Hematopoietic multipotent progenitor cell (in vitro differentiated cells): ENCODE measurements around the gene C4B. TPM values are rescaled to one million over a fixed set of nuclear protein-coding genes. Genes with fewer than 3 reads are reported as not detected.
"Not testable (repeated sequence)": the region's sequence is repeated elsewhere in the genome, so short reads cannot be mapped to it uniquely, and the experiment has no call there.

Experiments
- DNase-seq, 3 donors: peaks; one replicate each; pipeline ENCODE4 v3.0.0-alpha.2; 2011 to 2015; ENCODE audit warnings: low read depth in 2 of 3, low spot score in 2 of 3
- total RNA-seq: library from RNA; depleted of rRNA; stranded (reverse); fragments of >200 nt; gene quantifications from one replicate; pipeline ENCODE4 v1.2.3, GENCODE V29; 2012

The C4B gene
- 4.6 TPM for total RNA-seq

DNA sequence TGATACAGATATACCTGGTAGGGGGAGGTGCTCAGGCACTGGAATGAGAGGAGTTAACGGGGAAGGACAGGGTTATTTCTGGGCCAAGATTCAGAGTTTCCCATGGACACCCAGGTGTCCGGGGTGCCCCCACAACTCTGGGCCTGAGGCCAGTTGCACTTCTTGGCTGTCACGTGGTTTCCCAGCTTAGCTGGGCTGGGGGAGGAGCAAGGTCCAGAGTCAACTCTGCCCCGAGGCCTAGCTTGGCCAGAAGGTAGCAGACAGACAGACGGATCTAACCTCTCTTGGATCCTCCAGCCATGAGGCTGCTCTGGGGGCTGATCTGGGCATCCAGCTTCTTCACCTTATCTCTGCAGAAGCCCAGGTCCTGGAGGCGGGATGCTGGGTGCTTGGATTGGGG lies at the start of gene C4B:
Gene C4B (plus strand): TSS at position 249 of the 400 bp plus-strand sequence. CDS start 51 bp downstream, at position 300.
- DNase-seq, result not testable (repeated sequence)

DNA sequence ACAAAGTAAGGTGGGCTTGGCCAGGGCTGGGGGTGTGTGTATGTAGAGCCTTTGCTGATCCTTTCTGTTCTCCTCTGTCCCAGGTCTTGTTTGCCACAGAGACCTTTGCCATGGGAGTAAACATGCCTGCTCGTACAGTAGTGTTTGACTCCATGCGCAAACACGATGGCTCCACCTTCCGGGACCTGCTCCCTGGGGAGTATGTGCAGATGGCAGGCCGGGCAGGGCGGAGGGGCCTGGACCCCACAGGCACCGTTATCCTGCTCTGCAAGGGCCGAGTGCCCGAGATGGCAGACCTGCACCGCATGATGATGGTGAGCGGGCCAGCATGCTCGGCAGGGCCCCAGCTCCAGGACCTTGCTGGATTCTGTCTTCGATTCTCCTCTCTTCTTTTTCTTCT lies 48.9 kb upstream of the C4B start:
- DNase-seq, result no peak

DNA sequence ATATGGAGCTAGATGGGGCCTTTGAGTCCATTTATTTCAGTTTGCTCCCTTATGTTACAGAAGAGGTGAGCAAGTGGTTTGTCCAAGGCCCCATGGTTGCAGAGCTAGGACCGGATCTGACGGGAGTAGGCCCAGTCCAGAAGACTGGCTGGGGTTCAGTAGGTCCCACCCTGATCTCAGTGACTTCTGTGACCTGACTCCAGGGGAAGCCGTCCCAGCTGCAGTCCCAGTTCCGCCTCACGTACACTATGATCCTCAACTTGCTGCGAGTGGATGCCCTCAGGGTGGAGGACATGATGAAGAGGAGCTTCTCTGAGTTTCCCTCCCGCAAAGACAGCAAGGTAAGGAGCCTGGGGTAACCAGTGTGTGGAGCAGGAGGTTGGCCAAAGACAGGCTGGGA lies 48.1 kb upstream of the C4B start:
- no peak for DNase-seq

DNA sequence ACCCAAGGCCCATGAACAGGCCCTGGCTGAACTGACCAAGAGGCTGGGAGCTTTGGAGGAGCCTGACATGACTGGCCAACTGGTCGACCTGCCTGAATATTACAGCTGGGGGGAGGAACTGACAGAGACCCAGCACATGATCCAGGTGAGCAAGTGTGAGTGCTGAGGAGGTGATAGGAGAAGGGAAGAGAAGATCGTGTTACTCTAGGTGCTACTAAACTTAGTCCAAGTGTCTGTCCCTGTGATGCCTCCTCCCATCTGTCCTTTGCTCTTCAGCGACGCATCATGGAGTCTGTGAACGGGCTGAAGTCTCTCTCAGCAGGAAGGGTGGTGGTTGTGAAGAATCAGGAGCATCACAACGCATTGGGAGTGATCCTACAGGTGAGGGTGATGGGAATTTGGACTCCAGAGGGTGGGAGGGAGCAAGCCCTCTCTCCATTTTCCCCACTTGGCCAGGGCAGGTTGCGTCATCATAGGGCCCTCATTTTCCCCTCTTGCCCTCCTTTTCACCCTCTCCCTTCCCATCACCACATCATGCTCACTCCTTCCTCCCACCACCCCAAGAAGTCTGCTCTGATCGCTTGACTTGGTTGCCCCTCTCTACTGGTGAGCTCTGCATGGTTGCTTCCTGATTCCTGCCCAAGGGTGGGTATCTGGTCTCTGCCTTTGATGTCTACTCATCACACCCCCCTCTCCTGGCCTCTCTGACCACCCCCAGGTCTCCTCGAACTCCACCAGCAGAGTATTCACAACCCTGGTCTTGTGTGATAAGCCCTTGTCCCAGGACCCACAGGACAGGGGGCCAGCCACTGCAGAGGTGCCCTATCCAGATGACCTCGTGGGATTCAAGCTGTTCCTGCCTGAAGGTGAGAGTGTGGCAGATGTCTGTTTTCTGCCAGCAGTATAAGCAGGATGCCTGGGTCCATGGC lies 47.3 kb upstream of the C4B start:
- no peak for DNase-seq

DNA sequence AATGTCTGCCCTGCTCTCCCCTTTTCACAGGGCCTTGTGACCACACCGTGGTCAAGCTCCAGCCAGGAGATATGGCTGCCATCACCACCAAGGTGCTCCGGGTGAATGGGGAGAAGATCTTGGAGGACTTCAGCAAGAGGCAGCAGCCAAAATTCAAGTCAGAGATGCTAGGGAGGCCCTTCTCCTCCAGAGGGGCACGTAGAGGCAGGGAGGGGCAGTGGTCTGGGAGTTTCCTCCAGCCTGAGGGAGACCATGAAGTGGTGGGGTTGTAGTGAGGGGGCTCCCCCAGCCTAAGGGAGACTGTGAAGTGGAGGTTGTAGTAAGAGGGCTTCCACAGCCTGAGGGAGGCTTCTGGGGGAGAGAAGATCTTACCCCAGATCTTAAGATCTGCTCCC lies 46.7 kb upstream of the C4B start:
- no peak for DNase-seq

DNA sequence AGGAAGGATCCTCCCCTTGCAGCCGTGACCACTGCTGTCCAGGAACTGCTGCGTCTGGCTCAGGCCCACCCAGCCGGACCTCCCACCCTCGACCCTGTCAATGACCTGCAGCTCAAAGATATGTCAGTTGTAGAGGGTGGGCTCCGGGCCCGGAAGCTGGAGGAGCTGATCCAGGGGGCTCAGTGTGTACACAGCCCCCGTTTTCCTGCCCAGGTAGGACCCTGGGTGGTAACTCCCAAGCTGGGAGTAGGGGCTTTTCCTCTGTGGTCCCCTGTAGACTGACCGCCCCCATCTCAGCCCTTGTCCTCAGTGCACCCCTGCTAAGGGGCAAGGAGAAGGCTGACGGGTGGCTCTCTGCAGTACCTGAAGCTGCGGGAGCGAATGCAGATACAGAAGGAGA lies 46.3 kb upstream of the C4B start:
- DNase-seq, result no peak

DNA sequence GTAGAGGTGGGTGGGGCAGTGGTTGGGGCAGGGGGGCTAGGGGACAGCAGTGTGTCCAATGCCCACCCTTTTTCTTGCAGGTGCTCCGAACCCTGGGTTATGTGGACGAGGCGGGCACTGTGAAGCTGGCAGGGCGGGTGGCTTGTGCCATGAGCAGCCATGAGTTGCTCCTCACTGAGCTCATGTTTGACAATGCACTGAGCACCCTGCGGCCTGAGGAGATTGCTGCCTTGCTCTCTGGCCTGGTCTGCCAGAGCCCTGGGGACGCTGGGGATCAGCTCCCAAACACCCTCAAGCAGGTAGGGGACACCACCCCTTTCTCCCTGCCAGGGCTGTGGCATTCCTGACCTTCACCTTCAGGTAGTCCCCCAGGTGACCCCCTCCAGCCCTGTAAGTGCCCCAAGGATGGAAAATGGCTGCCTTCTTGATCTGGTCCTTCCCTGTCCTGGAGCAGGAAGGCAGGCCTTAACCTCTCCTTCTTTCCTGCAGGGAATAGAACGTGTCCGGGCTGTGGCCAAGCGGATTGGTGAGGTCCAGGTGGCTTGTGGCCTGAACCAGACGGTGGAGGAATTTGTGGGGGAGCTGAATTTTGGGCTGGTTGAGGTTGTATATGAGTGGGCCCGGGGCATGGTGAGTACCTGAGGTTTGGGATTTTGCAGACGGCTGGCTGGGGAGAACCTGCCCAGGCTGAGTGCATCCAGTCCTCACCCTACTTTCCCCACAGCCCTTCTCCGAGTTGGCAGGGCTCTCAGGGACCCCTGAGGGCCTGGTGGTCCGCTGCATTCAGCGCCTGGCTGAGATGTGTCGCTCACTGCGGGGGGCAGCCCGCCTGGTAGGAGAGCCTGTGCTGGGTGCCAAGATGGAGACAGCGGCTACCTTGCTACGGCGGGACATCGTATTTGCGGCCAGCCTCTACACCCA lies 45.5 kb upstream of the C4B start:
- no peak for DNase-seq

DNA sequence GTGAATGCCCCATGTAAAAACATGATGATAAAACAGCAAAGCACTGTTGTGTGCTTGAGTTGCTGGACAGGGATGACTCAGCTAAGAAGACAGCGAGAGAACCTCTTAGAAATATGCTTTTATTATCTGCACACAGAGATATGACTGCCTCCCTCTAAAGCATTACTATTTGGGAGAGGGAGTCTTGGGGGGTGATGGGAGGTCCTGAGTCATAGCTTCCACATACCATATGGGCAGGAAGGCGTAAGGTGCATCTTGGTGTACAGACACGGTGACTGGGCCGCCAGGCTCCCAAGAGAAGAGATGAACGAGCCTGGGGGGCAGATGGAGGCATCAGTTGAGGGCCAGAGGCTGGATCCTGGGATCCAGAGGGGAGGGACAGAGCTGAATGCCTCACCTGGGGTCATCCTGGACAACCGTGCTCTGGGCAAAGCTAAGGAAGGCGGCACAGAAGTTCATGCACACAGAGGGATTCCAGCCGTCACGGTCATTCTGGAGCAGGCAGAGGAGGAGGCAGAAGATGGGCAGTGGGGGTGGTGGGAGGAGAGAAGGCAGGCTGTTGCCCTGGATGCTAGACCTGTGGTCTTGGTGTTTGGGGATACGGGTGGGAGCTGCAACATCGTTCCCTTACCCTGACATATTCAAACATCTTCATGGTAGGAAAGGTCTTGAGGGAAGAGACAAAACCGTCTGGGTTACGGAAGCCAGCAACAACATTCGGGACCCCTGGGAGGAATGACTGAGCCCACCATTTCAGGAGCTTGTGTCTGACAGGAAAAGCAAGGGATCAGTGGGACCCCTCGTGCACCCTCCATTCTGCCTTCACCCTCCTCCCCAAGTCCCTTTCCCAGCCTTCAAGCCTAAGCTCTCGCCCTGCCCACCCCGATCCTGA lies 44.6 kb upstream of the C4B start:
- no peak for DNase-seq

DNA sequence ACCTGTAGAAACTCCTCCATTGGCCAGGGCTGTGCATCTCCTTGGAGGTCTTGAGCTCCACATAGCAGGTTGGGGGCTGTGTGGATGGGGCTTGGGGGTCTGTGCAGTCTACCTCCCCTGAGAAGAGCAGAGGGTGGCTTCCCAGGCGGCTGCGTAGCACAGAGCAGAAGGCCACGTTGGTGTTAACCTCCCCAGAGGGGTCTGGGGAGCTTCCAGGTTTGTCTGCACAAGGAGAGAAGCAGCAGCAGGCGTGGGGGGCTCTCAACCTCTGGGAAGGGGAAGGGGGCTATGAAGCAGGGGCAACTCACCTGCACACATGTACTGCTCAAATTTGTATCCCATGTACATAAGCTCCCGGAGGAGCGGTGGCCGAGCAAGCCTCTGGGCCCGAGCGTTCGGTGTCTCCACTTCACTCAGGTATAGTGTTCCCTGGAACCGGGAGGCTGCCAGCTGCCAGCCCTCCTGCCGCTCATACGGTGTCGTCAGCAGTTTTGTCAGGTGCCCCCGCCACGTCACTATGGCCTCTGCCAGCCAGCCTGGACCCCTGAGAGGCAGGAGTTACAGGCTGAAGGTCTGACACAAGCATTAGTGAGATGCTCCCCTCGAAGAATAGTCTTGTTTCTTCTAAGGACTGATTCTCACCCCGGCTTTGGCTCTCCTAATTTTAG lies 43.9 kb upstream of the C4B start:
- no peak for DNase-seq

DNA sequence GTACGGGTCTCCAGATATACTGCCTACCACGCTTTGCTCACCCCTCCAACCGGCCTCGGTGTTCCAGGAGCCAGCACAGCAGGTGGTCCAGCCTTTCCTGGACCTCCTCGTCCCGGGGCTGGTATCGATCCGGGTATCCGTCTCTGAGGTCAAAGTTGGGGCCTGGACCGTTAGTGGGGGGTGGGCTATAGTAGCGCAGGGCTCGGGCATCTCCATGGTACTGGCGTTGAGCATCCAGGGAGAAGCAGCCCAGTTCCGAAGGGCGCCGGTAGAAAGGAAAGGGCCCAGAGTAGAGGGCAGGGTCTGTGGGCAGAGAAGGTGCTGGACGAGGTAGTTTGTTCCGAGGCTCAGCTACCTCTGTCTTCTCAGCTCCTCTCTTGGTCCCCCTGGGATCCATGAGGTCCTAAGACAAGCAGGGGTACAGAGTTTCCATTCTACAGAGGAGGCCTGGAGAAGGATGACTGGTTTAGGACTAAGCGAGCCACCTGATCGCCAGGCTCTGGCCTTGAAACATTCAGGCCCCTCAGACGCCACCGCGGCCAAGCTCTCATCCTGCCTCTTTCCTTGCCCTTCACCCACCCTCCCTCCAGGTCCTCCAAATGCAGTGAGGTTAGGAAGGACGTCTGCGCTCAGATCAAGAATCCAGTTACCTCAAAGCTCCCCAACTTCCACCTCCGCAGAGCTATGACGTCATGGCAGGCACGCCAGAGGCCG lies 43.2 kb upstream of the C4B start:
- DNase-seq, result no peak

DNA sequence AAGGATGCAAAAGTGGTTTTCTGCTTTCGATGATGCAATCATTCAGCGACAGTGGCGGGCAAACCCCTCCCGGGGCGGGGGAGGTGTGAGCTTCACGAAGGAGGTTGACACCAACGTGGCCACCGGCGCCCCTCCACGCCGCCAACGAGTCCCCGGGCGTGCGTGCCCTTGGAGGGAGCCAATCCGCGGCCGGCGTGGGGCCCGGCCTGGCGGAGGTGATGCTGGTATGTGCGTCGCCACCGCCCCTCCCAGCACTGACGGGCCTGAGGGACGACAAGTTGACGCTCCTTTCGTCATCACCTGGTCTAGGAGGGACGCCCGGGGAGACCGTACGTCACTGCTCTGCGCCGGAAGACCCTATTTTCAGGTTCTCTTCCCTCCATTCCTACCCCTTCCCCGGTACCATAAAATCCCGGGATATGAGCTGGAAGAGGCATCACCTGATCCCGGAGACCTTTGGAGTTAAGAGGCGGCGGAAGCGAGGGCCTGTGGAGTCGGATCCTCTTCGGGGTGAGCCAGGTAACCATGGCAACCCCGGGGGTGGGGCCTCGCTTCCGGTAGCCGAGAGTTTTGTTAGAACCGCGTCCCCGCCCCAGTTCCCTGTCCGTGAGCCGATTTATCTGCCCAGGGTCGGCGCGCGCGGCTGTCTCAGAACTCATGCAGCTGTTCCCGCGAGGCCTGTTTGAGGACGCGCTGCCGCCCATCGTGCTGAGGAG lies 42.4 kb upstream of the C4B start, which contains the start of gene DXO:
Gene DXO (minus strand): TSS at position 146 of the 716 bp plus-strand sequence. CDS start 463 bp downstream, outside the sequence.
- peak; percentile 98 to 99 (median 99) for DNase-seq

DNA sequence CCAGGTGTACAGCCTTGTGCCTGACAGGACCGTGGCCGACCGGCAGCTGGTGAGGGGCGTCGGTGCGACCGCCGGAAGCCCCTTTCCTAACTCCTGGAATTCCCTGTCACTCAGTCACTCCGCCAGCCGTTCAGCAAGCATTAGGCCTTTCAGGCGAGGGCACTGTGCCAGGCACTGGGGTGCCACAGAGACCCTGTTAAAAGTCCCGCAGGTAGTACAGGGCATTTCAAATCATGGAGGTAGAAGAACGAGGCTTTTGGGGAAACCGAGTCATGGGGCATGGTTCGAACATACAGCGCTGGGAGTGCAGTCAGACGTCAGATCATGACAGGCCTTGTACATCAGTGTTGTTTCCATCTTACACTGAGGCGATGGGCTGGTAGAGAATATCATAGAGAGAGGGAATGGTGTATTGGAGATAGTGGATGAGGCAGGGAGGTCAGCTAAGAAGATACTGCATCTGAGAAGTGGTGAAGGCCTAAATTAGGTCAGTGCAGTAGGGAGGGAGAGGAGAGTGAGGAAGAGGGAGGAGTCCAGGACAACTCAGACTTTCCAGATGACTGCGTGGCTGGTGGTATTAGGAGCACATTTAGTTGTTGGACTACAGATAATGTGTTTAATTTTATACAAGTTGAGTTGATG lies 41.8 kb upstream of the C4B start:
- no peak for DNase-seq

DNA sequence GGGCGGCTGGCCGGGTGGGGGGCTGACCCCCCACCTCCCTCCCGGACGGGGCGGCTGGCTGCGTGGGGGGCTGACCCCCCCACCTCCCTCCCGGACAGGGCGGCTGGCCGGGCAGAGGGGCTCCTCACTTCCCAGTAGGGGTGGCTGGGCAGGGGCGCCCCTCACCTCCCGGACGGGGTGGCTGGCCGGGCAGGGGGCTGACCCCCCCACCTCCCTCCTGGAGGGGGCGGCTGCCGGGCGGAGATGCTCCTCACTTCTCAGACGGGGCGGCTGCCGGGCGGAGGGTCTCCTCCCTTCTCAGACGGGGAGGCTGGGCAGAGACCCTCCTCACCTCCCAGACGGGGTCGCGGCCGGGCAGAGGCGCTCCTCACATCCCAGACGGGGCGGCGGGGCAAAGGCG lies 38.5 kb upstream of the C4B start:
- not testable (repeated sequence) for DNase-seq

DNA sequence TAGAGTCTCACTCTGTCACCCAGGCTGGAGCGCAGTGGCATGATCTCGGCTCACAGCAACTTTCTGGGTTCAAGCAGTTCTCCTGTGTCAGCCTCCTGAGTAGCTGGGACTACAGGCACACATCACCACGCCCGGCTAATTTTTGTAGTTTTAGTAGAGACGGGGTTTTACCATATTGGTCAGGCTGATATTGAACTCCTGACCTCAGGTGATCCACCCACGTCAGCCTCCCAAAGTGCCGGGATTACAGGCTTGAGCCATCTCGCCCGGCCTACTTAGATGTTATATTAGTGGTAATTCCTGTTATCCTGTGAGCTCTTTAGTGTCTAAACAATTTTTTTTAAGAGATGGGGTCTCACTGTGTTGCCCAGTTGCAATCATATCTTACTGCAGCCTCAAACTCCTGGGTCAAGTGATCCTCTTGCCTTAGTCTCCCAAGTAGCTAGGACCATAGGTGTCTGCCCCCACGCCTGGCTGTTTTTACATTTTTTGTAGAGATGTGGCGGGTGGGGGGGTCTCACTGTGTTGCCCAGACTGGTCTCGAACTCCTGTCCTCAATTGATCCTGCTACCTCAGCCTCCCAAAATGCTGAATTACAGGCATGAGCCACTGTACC lies 36.7 kb upstream of the C4B start:
- DNase-seq, result no peak

DNA sequence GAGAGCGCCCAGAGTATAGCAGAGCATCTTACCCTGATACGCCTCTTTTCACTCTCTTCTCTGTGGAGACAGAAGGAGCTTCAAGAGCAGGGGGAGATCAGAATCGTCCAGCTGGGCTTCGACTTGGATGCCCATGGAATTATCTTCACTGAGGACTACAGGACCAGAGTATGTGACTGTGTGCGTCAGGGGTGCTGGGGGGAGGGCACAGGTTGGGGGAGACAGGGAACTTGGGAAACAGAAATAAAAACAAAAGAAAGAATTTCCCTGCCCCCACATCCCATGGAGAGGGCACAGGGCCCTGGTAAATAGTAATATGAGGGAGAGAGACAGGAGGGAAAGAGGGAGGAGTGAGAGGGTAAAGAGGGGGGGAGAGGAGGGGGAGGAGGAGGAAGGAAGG lies 35.8 kb upstream of the C4B start:
- no peak for DNase-seq

DNA sequence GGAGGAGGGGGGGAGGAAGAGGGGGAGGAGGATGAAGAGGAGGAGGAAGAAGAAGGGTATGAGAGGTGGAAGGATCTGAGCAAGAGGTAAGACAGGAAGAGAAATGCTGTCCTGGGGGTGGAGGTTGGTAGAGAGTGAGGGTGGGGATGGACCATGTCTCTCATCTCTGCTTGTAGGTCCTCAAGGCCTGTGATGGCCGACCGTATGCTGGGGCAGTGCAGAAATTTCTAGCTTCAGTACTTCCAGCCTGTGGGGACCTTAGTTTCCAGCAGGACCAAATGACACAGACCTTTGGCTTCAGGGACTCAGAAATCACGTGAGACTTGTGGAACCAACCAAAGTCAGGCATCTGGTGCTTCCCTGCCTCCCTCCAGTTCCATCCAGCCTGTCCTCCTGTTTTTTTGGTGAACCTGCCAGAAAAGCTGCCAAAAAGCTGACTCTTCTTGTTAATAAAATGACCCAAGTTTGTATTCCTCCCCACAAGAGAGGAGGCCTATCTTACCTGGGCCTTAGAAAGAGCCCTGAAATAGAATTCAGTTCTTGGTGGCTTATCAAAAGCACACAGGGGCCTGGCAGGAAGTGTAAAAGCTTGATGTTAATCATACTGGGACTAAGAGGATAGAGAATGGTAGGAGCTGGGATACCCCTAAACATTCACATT lies 35.2 kb upstream of the C4B start:
- no peak for DNase-seq
